Measurements from ENCODE around the gene RSU1.

GRCh38 chr10:16741540-16741939, 75.7 kb downstream of the RSU1 start:
- TF ChIP-seq MXI1 (IDR thresholded peaks at IDR 0.05; ENCODE audit: borderline replicate concordance, low read depth, low read length) (no peak), GABPA (IDR thresholded peaks at IDR 0.05; ENCODE audit: low read depth, low read length) (no peak), GABPA (CRISPR knock-in tag; IDR thresholded peaks at IDR 0.05; ENCODE audit: low read depth) (no peak), ZBTB8A (CRISPR knock-in tag; IDR thresholded peaks at IDR 0.05; ENCODE audit: borderline replicate concordance, low read depth) (no peak), HDAC1 (CRISPR knock-in tag; IDR thresholded peaks at IDR 0.05) (no peak), RBM22 (optimal IDR thresholded peaks at IDR 0.05; ENCODE audit: low read length) (no peak), CTCF (CRISPR knock-in tag; IDR thresholded peaks at IDR 0.05) (no peak), ELF4 (CRISPR knock-in tag; IDR thresholded peaks at IDR 0.05; ENCODE audit: borderline replicate concordance) (no peak)

Measured in HepG2 (cell line).